ENCODE data around the gene PITX1. TPM values are rescaled to one million over a fixed set of nuclear protein-coding genes. Genes with fewer than 3 reads are reported as not detected.
"Not testable (repeated sequence)": the region's sequence is repeated elsewhere in the genome, so short reads cannot be mapped to it uniquely, and the experiment has no call there.

The PITX1 gene
- total RNA-seq, 1 donor from 2014 or later, result not detected

- no peaks in the 10 kb centered on the region for H3K36me3 Mint-ChIP-seq (ENCODE audit: low read depth)
- DNase-seq (ENCODE audit: low read depth, low spot score), result no peak
- H3K4me3 Mint-ChIP-seq, result no peak overlapping the region
- TF ChIP-seq, protein P1, sequence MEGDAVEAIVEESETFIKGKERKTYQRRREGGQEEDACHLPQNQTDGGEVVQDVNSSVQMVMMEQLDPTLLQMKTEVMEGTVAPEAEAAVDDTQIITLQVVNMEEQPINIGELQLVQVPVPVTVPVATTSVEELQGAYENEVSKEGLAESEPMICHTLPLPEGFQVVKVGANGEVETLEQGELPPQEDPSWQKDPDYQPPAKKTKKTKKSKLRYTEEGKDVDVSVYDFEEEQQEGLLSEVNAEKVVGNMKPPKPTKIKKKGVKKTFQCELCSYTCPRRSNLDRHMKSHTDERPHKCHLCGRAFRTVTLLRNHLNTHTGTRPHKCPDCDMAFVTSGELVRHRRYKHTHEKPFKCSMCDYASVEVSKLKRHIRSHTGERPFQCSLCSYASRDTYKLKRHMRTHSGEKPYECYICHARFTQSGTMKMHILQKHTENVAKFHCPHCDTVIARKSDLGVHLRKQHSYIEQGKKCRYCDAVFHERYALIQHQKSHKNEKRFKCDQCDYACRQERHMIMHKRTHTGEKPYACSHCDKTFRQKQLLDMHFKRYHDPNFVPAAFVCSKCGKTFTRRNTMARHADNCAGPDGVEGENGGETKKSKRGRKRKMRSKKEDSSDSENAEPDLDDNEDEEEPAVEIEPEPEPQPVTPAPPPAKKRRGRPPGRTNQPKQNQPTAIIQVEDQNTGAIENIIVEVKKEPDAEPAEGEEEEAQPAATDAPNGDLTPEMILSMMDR (conservative IDR thresholded peaks at IDR 0.05), result no peak
- H3K27ac Mint-ChIP-seq (ENCODE audit: unreplicated experiment), result no peak overlapping the region
- H3K4me1 Mint-ChIP-seq, result no peaks in the 10 kb centered on the region
- H3K27me3 Mint-ChIP-seq (ENCODE audit: low read depth), result peaks cover 17% of the 10 kb centered on the region
- H3K9me3 Mint-ChIP-seq, result no peaks in the 10 kb centered on the region
Observed at GRCh38 chr5:135005076-135005475, 29.0 kb downstream of the PITX1 start.

DNA sequence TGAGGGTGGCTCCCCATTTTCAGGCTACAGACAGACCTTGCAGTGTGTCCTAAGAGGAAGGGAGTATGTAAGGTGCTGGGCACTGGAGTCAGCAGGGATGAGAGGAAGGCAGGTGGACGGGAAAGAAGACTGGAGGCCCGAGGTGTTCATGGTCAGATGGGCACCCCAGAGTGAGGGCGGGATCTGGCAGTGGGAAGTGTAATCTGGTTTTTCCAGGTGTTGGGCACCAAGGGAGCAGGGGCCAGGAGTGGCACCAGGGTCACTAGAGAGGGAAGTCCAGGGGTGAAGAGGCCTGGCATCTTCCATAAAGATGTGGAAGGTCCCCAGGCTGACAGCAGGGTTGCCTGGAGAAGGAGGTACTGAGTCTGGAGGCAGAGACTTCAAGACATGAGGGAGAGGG is 29.7 kb downstream of the PITX1 start:
- Mint-ChIP-seq H3K4me1 (no peaks in the 10 kb centered on the region), H3K4me3 (no peak overlapping the region), H3K27ac (ENCODE audit: unreplicated experiment) (no peak overlapping the region), H3K36me3 (ENCODE audit: low read depth) (no peaks in the 10 kb centered on the region), H3K9me3 (no peaks in the 10 kb centered on the region), H3K27me3 (ENCODE audit: low read depth) (peaks cover 18% of the 10 kb centered on the region)
- TF ChIP-seq, protein P1 (conservative IDR thresholded peaks at IDR 0.05), result no peak
- DNase-seq (ENCODE audit: low read depth, low spot score), result no peak

- not testable (repeated sequence) for H3K4me3 Mint-ChIP-seq; H3K4me1 Mint-ChIP-seq; H3K36me3 Mint-ChIP-seq (ENCODE audit: low read depth); DNase-seq (ENCODE audit: low read depth, low spot score); H3K27ac Mint-ChIP-seq (ENCODE audit: unreplicated experiment); H3K9me3 Mint-ChIP-seq
- H3K27me3 Mint-ChIP-seq (ENCODE audit: low read depth), result peaks cover 27% of the 10 kb centered on the region
Observed at GRCh38 chr5:134998068-134998467, 36.0 kb downstream of the PITX1 start.

DNA sequence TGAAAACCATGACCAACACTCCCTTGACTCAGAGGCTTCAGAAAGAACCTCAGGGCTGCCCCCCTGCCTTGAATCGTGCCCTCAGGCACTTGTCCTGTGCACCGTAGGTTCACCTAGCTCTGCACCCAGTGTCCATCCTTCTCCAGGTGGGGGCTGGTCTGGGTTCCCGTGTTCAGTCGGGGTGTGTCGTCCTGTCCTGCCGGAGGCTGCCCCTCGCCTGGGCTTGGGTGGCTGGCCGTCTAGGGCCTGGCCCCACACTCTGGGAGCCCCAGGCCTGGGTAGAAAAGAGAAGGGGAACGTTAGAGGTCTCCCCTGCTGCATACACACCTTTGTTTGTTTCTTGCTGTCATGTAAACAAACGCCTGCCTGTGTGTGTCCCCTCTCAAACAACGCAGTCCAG is 37.0 kb downstream of the PITX1 start:
- Mint-ChIP-seq H3K4me1 (no peaks in the 10 kb centered on the region), H3K4me3 (no peak overlapping the region), H3K27me3 (ENCODE audit: low read depth) (peaks cover 23% of the 10 kb centered on the region), H3K36me3 (ENCODE audit: low read depth) (no peaks in the 10 kb centered on the region), H3K27ac (ENCODE audit: unreplicated experiment) (no peak overlapping the region), H3K9me3 (no peaks in the 10 kb centered on the region)
- DNase-seq (ENCODE audit: low read depth, low spot score), result no peak
- TF ChIP-seq, protein P1 (conservative IDR thresholded peaks at IDR 0.05), result no peak

GRCh38 chr5:134995850-134996402 is 38.1 kb downstream of the PITX1 start:
- no peaks in the 10 kb centered on the region for H3K4me1 Mint-ChIP-seq
- peaks cover 2% of the 10 kb centered on the region for H3K9me3 Mint-ChIP-seq
- H3K4me3 Mint-ChIP-seq, result no peak overlapping the region
- H3K27ac Mint-ChIP-seq (ENCODE audit: unreplicated experiment), result no peak overlapping the region
- no peaks in the 10 kb centered on the region for H3K36me3 Mint-ChIP-seq (ENCODE audit: low read depth)
- peaks cover 19% of the 10 kb centered on the region for H3K27me3 Mint-ChIP-seq (ENCODE audit: low read depth)
- DNase-seq (ENCODE audit: low read depth, low spot score), result no peak
- TF ChIP-seq, protein P1 (conservative IDR thresholded peaks at IDR 0.05), result no peak

- Mint-ChIP-seq H3K9me3 (peaks cover 2% of the 10 kb centered on the region), H3K4me3 (no peak overlapping the region), H3K27ac (ENCODE audit: unreplicated experiment) (no peak overlapping the region), H3K36me3 (ENCODE audit: low read depth) (no peaks in the 10 kb centered on the region), H3K4me1 (no peaks in the 10 kb centered on the region), H3K27me3 (ENCODE audit: low read depth) (peaks cover 13% of the 10 kb centered on the region)
- no peak for DNase-seq (ENCODE audit: low read depth, low spot score)
- TF ChIP-seq, protein P1 (conservative IDR thresholded peaks at IDR 0.05), result no peak
Observed at GRCh38 chr5:134994560-134995156, 39.4 kb downstream of the PITX1 start.

Data from neural crest cell (in vitro differentiated cells).